NCI-H748 treated with DMSO at 0.1 percent for 48 hours (cell line): ENCODE data around the gene CAV3.
"Not testable (repeated sequence)": the region's sequence is repeated elsewhere in the genome, so short reads cannot be mapped to it uniquely, and the experiment has no call there.

Experiments
- DNase-seq: peaks from one replicate; lab custom pipeline; 2025; lab: John Stamatoyannopoulos, UW

Gene CAV3

DNA sequence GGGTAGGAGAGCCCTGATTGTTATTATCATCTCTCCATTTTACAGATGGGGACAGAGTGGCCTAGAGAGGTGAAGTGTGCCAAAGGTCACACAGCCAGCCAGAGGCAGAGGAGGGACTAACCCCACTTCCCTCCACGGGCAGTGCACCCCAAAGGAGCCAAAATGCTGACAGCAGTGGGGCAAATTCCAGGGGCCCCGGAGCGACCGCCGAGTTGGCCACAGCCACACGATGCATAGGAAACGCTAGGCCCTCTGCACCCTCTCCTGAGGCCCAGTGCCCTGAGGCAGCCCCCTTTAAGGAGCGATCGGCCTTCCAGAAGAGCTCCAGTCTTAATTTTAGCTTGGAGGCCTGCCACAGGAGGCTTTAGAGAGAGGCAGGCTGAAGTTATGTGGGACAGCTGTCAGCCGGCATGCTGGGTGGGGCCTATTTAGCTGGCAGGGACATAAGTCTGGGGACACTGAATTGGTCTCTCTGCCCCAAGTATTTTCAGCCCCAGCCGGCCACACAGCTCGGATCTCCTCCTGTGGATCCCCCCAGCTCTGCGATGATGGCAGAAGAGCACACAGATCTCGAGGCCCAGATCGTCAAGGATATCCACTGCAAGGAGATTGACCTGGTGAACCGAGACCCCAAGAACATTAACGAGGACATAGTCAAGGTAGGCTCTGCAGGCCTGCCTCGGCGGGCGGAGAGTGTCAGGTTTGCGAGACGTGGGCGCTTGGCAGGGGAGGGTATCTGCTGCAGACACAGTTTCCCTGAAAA lies at the start of gene CAV3:
TSS of gene CAV3 (plus strand) at position 471 of the 763 bp plus-strand sequence. CDS start at position 546, 75 bp downstream.
- no peak for DNase-seq

DNA sequence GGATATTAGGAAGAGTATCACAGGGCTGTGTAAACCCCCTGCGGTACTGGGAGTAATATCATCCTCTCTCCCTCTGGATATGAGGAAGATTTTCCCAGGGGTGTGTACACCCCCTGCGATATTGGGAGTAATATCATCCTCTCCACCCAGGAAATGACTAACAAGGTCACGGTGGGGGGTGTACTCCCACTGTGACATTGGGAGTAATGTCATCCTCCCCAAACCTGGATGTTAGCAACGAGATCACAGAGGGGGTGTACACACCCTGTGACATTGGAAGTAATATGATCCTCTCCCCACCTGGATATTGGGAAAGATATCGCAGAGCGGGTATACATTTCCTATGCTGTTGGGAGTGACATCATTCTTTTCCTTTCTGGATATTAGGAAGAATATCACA lies 48.6 kb upstream of the CAV3 start:
- not testable (repeated sequence) for DNase-seq

DNA sequence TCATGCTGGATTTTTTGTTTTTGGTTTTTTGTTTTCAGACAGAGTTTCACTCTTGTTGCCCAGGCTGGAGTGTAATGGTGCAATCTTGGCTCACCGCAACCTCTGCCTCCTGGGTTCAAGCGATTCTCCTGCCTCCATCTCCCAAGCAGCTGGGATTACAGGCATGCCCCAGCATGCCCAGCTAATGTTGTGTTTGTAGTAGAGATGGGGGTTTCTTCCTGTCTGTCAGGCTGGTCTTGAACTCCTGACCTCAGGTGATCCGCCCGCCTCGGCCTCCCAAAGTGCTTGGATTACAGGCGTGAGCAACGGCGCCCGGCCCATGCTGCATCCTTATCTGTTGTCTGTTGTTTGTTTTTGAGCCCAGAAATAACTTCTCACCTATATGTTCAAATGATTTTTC lies 42.3 kb upstream of the CAV3 start:
- not testable (repeated sequence) for DNase-seq

DNA sequence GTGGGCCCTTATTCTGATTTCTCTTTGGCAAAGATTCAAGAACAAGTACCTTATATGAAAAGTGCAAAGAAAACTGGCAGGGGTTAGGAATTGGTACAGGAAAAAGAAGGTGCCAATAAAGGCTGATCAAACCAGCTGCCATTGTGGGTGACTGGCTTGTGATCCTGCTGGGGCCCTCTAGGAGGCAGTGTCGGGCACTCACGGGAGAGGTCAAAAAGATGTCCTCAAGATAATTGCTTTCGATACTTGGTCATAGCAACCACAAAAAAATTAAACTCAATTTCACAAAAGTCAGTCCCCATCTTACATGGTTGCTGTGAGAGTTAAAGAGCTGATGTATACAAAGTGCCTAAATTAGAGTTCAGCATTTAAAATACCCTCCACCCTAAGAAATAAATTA lies 31.0 kb upstream of the CAV3 start:
- DNase-seq: no peak

DNA sequence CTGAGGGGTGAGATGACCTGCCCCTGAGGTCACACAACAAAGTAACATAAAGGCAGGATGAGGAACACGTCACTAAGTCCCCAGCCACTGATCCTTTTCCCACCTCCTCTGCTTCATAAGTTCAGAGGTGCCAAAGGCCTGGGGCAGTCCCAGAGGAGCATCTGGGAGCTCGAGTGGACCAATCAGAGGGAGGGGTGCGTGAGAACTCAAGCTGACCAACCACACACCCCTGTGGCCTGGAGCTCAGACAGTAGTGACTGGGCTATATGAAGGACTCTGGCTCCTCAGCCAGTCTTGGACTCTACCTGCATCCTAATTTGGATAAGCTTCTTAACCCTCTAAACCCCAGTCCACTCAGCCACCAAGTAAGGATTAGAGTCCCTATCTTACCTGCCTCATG lies 28.0 kb upstream of the CAV3 start:
- DNase-seq: no peak

DNA sequence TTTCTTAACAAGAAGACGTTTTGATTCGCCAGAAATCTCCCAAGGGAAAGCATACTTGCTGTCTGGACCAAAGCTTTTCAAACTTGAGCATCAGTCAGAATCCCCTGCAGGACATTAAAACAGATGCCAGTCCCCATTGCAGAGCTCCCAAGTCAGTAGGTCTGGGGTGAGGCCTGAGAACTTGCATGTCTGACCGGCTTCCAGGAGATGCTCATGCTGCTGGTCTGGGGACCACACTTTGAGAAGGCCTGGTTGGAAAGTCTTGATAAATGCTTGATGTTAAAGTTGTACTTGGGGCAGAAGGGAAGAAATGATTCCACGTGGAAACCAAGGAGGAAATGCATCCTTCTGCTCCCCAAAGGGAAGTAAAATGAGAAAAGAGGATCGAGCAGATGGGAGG lies 24.3 kb upstream of the CAV3 start:
- DNase-seq: no peak

DNA sequence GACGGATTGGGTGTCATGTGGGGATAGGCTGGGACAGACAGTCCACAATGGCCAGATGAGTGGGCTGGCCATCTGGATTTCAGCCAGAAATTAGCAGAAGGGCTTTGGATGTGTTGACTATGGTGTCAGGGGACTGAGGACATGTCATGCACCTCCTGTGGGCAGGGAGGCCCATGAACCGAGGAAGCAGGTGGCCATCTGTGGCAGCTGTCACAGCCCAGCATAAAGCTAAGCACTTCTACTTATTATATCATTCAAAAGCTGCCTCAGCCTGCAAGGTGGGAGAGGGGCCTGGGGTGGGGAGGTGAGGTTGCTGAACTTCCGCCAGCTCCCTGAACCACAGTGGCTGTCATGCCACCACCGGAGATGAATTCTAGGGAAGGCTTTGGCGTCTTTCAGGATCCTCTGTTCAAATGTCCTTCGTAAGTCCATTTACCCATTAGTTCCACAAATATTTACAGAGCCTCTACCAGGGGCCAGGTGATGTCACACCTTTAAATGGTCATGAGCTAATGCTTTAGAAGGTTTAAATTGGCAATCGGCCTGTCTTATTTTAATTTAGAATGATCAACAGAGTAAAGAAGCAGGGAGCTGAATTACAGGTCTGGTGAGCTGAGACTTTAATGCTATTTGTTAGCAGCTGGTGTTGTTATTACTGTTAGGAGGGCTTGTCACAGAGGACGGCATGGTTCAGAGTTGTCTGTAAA lies 23.6 kb upstream of the CAV3 start:
- peak; percentile 63 for DNase-seq

DNA sequence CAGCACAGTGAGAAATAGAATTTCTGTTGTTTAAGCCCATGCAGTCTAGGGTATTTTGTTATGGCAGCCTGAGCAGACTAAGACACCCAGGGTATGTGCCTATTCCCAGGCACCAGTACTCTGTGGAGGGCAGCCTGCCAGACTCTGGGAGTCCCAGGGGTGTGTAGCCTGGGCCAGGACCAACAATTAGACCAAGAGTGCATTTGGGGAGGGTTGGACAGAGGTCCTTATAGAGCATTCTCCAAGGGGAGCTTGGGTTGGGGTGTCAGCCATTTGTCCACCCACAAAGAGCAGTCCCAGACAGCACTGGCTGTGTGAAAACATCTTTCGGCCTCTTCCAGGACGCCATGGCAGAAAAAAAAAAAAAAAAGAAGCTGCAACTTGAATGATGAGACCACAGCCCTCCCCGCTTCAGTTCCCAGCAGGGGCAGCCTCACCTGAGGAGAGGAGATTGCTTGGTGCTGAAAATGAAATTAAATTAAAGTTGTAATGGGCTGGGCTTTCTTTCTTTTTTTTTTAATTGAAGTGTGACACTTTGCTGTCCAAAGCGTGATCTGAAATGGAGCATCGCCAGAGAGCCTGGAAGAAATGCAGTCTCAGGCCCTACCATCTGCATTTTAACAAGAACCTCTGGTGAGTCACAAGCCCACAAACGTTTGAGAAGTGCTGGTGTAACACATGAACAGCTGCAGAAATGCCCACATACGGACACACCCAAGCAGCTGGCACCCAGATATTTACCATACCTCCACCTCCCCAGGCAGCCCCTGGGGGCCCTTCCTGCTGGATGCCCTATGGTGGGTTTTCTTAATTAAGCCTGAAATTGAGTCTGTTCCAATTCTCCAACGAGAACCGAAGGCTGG lies 21.3 kb upstream of the CAV3 start:
- DNase-seq: no peak

DNA sequence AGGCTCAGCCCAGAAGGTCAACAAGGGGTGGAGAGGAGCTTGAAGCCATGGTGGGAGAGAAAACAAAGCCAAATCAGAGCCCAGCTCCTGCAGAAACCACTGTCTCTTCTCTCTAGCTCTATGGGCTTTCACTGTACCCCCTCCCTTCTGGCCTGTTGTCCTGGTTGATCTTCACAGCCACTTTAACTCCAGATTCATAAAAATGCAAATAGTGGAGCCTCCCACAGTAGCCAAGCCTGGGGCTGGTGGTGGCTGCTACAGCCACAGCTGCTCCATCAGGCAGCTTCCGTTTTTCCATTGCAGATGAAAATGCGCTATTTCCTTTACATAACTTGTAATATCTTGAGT lies 20.7 kb upstream of the CAV3 start:
- no peak for DNase-seq

DNA sequence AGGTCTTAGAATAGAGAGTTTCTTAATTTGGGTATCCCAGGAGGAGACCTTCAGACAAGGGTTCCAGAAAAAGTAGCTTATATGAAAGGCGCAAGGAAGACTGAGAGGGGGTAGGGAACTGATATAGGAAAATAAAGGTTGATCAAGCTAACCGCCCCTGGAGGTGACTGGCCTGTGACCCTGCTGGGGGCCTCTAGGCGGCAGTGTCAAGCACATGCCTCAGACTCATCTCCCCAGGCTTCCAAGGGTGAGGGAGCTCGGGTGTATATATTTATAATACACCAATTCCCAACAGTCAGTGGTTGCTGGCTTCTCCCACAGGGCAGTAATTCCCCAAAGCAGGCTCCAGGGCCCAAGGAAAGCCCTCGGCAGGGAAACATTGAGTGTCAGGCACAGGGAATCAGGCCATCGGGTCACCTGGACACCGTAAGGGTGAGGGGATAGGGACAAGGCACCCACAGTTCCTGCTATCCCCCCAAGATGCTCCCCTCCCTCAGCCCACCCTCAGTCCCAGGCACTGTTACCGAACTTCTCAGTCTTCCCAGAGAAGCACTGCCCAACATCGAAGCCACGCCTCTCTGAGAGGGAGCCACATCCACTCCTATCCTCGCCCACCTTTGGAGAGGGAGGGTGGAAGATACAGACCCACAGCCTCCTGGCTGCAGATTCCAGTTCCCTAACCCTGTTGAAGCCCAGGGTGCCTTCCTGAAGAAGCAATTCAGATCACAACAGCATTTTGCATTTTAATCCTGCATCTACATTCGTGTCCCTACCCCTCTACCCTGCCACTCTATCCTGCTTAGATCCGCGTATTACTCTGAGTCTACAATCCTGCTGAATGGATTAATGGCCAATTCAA lies 19.5 kb upstream of the CAV3 start:
- no peak for DNase-seq

DNA sequence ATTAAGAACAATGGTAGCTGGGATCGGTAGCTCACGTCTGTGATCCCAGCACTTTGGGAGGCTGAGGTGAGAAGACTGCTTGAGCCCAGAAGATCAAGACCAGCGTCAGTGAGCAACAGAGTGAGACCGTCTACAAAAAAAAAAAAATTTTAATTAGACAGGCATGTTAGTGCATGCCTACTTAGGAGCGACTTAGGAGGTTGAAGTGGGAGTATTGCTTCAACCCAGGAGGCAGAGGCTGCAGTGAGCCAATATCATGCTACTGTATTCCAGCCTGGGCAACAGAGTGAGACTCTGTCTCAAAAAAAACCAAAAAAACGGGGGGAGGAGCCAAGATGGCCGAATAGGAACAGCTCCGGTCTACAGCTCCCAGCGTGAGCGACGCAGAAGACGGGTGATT lies 17.8 kb upstream of the CAV3 start:
- not testable (repeated sequence) for DNase-seq

DNA sequence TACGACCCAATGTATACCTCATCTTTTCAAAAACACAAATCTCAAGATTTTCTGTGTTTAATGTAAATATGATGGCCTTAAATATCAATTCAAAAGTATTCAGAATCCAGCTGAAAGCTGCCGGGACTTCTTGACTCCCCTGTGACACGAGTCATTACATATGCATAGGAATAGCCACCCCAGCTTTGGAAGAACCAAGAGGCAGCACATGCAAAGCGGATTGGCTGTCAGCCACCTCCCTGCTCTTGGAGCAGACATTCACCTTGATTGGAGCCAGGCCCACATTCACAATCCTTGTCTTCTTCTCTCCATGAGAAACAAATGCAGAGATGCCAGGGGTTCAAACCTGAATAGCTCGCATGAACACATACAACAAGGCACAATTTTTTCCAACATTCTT lies 10.8 kb upstream of the CAV3 start:
- DNase-seq: no peak

DNA sequence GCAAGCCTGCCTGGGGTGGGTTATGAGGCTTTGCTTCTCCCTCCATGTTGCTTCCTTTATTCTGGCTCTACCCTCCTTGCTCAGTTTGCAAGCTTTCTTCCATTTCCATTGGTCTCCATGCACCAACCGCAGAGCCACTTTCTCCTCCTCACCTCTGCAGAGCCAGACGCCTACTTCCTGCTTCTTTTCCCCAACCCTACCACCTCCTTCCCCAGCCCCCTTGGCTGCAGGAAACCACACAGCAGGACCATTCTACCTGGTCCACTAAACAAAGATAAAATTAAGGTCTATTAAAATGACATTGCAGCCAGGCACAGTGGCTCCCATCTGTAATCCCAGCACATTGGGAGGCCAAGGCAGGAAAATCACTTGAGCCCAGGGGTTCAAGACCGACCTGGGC lies 10.0 kb upstream of the CAV3 start:
- no peak for DNase-seq

DNA sequence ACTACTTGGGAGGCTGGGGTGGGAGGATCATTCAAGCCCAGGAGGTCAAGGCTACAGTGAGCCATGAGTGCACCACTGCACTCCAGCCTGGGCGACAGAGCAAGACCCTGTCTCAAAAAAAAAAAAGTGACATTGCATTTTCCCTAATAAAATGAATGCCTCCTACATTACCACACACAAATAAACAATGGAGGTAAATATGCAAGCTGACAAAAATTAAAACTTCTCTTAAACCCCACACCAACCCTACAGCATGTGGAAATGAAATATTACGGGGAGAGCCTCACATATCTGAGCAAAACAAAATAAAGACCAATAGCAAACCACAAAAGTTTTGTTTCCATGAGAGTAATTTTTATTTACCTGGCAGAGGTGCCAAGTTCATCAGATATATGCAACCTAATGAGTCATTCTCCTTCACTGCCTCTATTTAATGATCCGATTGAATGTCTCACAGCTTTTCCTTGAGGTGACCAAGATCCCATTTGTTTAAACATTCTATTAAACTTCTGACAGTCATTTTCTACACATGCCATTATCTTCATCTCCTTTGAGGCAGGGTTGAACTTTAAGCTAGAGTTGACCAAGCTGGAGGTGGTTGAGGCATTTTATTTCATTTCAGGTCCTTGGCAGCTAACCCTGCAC lies 9.4 kb upstream of the CAV3 start:
- DNase-seq: no peak

DNA sequence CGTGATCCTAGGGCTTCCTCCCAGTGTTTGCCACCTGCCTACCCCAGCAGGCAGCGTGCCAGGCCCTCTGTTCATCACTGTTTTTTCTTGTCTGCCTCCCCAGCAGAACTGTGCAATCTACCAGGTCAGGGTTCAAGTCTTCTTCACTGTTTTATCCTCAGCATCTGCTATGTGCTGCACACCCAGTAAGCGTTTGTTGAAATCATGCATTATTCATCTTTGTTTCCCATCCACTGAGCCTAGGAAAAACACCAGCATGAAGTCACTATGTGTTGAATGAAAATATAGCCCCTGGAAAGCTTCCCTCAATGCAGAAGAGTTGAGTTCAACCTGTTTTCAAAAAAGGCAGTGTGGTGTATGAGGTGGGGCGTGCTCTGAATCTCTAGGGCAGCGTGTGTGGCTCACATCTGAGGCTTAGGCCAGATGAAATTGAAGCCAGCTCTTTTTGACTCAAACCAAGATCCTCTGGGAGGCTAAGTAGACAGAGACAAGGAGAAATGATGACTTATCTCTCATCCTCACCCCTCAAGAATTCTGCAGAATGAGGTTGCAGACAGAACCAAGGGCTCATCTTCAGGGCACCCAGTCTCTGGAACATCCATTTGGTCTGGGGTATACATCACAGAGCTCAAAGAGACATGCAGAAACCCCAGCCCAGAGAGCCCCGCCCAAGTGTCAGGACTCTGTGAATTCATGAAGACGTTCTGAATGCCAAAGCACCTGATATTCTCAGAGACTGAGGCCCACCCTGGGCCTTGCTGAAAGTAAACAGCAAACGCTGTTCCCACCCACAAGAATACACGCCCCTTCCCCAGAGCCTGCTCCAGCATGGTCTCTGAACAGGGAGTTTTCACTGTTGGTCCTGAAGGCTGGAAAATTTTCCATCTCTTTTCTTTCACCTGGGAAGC lies 5.7 kb upstream of the CAV3 start:
- no peak for DNase-seq

DNA sequence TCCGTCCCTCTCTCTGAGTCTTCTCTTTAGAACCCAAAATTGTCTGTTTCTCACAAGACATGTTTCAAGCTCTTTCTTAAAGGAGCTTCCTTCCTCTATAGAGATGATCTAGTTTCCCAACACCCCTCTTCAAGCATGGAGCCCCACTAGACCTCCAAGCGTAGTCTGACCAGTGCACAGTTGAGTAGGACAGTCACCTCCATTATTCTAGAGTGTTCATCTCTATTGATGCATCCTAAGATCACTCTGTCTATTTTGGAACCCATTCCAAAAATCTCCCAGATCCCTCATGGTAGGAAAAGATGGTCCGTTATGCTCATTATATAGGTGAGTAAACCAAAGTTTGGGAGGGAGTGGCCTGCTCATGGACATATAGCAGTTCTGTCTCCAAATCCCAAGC lies 4.1 kb upstream of the CAV3 start:
- DNase-seq: no peak

DNA sequence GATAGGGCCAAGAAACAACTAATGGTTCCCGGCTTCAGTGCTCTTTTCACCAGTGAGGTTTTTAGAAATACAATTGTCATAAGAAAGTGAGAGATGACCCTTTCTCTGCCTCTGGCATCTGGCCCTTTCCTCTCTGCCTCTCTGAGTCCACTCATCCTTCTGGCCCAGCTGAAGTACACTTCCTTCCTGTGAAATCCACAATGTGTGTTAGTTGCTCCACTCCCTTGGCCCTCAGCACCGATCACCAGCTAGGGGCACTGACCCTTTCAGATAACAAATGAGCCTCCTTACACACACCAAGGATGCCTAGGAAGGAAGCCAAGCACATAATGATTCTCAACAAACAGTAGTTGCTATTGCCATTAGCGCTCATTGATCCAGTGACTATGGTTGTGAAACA lies 2.9 kb upstream of the CAV3 start:
- DNase-seq: no peak

DNA sequence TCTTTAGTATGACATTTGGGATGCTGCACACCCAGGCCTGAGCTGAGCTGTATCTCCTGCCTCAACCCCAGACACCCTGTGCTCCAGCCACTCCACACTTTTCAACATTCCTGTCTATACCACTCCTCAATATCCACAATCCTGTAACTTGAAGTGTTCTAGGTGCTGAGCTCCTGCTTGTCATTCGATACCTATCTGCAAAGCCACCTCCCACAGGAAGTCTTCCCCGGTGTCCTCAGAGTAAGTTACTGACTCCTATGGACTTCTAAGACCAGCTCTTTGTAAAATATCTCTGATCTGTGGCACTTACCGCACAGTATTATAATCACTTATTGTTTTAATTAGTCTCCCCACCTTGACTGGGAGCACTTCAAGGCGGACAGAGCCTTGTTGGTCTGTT lies 1.2 kb upstream of the CAV3 start:
- no peak for DNase-seq

DNA sequence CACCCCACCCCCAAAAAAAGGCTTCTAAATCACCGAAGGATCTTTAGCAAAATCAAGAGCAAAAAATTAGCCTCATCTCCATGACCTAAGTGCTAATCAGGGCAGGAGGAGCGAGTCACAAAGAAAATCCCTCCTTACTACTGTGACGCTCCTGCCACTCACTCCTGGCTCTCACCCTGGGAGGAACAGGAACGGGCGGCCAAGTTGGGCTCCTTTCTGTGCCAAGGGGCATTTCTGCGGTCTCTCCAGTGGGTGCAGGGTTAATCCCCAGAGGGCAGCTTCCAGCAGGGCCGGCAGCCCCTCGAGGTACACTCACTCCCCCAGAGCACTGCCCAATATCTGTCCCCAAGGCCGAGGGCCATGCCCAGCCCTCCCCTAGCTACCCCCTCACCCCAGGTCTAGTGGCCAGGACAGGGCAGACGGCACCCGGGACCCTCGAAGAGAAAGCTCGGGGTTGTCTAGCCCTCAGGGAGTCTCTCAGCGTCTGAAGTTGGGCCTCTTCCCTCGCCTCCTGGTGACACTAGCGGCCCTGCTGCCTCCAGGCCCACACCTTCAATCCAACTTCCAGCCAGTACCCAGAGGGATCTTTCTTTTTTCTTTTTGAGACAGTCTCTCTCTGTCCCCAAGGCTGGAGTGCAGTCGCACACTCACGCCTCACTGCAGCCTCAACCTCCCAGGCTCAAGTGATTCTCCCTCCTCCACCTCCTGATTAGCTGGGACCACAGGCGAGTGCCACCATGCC lies 706 bp downstream of the CAV3 start:
- DNase-seq: no peak

DNA sequence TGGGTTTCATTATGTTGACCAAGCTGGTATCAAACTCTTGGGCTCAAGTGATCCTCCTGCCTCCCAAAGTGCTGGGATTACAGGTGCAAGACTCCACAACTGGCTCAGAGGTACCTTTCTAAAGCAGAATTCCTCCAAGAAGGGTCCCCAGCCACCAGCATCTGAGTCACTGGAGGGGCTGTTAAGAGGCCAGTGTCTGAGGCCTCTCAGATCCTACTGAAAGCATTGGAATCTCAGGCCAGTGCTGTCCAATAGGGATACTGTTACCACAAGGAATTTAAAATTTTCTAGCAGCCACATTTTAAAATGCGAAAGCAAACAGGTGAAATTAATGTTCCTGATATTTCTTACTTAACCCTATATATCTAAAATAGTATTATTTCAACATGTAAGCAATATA lies 1.3 kb downstream of the CAV3 start:
- no peak for DNase-seq
